Neural cell (in vitro differentiated cells): ENCODE results near the gene COP1. TPM values are rescaled to one million over a fixed set of nuclear protein-coding genes. Genes with fewer than 3 reads are reported as not detected.

ENCODE experiments used
- H2AFZ ChIP-seq: fragments of 200-600, 300-800 bp; sonication (generic), shearing (Covaris generic); 2 replicates; pipeline ENCODE4 v1.6.0; 2014; ENCODE audit warnings: low read depth, mild to moderate bottlenecking, antibody characterized with exemption, low read length, moderate library complexity
- H3F3A ChIP-seq: fragments of 200-600 bp; shearing (Covaris generic); 2 replicates; pipeline ENCODE4 v1.6.1; 2016; ENCODE audit warnings: mild to moderate bottlenecking, moderate library complexity, mixed read lengths, antibody characterized with exemption, low read length; ENCODE audit not compliant: insufficient read depth, poor library complexity, severe bottlenecking
- H3K27ac ChIP-seq: fragments of 200-600, 300-800 bp; sonication (generic), shearing (Covaris generic); 2 replicates; pipeline ENCODE4 v1.5.1; 2014; ENCODE audit warnings: mild to moderate bottlenecking, low read length, moderate library complexity
- H3K27me3 ChIP-seq: fragments of 300-800, 200-600 bp; sonication (generic), shearing (Covaris generic); 2 replicates; pipeline ENCODE4 v1.6.0; 2014; ENCODE audit warnings: mild to moderate bottlenecking, low read depth, low read length, moderate library complexity; ENCODE audit not compliant: insufficient read depth
- H3K36me3 ChIP-seq: fragments of 300-800, 200-600 bp; sonication (generic), shearing (Covaris generic); 2 replicates; pipeline ENCODE4 v1.5.1; 2014; ENCODE audit warnings: mild to moderate bottlenecking, antibody characterized with exemption, low read length, moderate library complexity; ENCODE audit not compliant: insufficient read depth
- H3K4me2 ChIP-seq: fragments of 300-800, 200-600 bp; sonication (generic), shearing (Covaris generic); 2 replicates; pipeline ENCODE4 v1.6.0; 2014; ENCODE audit warnings: mild to moderate bottlenecking, low read length
- H3K4me3 ChIP-seq: fragments of 300-800, 200-600 bp; sonication (generic), shearing (Covaris generic); 2 replicates; pipeline ENCODE4 v1.5.1; 2014; ENCODE audit warnings: mild to moderate bottlenecking, low read length, moderate library complexity
- H3K79me2 ChIP-seq: fragments of 200-600 bp; shearing (Covaris generic); replicated peaks from 2 replicates; pipeline ENCODE4 v1.6.0; 2014; ENCODE audit warnings: mild to moderate bottlenecking, low read length, moderate library complexity; ENCODE audit not compliant: insufficient read depth
- H3K9ac ChIP-seq: fragments of 300-800, 200-600 bp; sonication (generic), shearing (Covaris generic); 2 replicates; pipeline ENCODE4 v1.6.1; 2016; ENCODE audit warnings: mild to moderate bottlenecking, low read length, mixed read lengths
- H3K9me2 ChIP-seq: fragments of 200-600 bp; shearing (Covaris generic); 2 replicates; pipeline ENCODE4 v1.6.1; 2016; ENCODE audit warnings: mild to moderate bottlenecking, low read length, mixed read lengths; ENCODE audit not compliant: insufficient read depth
- H3K9me3 ChIP-seq: fragments of 200-600, 300-800 bp; sonication (generic), shearing (Covaris generic); 2 replicates; pipeline ENCODE4 v1.6.1; 2016; ENCODE audit warnings: mild to moderate bottlenecking, mixed run types, low read length, moderate library complexity, mixed read lengths
- H4K20me1 ChIP-seq: fragments of 200-600 bp; shearing (Covaris generic); 2 replicates; pipeline ENCODE4 v1.6.1; 2016; ENCODE audit warnings: mild to moderate bottlenecking, mixed run types; ENCODE audit not compliant: insufficient read depth
- EP300 ChIP-seq: fragments of 450-650 bp; conservative IDR thresholded peaks from 2 replicates; pipeline ENCODE4 v1.6.1; 2014; ENCODE audit warnings: antibody characterized with exemption, mild to moderate bottlenecking, moderate library complexity; ENCODE audit not compliant: poor library complexity, severe bottlenecking
- EZH2 ChIP-seq: fragments of 200-600, 300-800 bp; shearing (Covaris generic), sonication (generic); IDR thresholded peaks from 2 replicates; pipeline ENCODE4 v1.6.1; 2014; ENCODE audit warnings: antibody characterized with exemption, low read length, borderline replicate concordance, mild to moderate bottlenecking; ENCODE audit not compliant: insufficient read depth, poor library complexity, severe bottlenecking
- MXI1 ChIP-seq: fragments of 450-650 bp; conservative IDR thresholded peaks from 2 replicates; pipeline ENCODE4 v1.6.1; 2014; ENCODE audit warnings: antibody characterized with exemption, mild to moderate bottlenecking; ENCODE audit not compliant: poor library complexity, severe bottlenecking
- POLR2AphosphoS5 ChIP-seq: IDR thresholded peaks from 2 replicates; pipeline ENCODE4 v1.6.1; 2012
- RAD21 ChIP-seq: fragments of 450-650 bp; conservative IDR thresholded peaks from 2 replicates; pipeline ENCODE4 v1.6.1; 2014; ENCODE audit warnings: antibody characterized with exemption, mild to moderate bottlenecking, moderate library complexity
- SMC3 ChIP-seq: fragments of 450-650 bp; conservative IDR thresholded peaks from 2 replicates; pipeline ENCODE4 v1.6.1; 2014; ENCODE audit warnings: antibody characterized with exemption, mild to moderate bottlenecking, moderate library complexity; ENCODE audit not compliant: poor library complexity
- TAF1 ChIP-seq: IDR thresholded peaks from 2 replicates; pipeline ENCODE4 v1.6.1; 2012; ENCODE audit warnings: low read depth
- polyA plus RNA-seq: library from polyadenylated mRNA; depleted of rRNA; stranded (reverse); fragments of >200 nt; gene quantifications from 2 replicates; pipeline ENCODE4 v1.2.3, GENCODE V29; 2014
- TF ChIP-seq, protein P1 (sequence below): IDR thresholded peaks from 2 replicates; pipeline ENCODE4 v1.6.1; 2012; ENCODE audit warnings: borderline replicate concordance
- TF ChIP-seq, protein P2 (sequence below): fragments of 450-650 bp; IDR thresholded peaks from 2 replicates; pipeline ENCODE4 v1.5.1; 2014; ENCODE audit warnings: antibody characterized with exemption, mild to moderate bottlenecking, moderate library complexity; ENCODE audit not compliant: poor library complexity, severe bottlenecking

Gene COP1
- polyA plus RNA-seq, 1 donor from 2014 or later = 72.3 TPM

DNA sequence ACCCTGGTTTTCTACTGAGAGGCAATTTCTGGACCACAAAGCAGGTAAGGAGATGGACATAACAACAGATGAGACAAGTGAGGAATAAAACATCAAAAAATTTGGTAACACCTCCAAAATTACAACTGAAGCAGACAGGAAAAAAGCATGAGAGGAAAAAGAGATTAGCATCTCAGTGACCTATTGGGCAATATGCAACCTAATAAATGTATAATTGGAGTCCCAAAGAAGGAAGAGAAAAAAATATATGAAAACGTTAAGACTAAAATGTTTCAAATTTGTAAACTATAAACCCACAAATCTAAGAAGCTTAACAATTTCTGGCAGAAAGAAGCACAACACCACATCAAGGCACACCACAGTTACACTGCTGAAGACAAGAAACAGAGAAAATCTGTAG, 255.5 kb downstream of the COP1 start:
- H3K9me2 ChIP-seq = no peaks in the 10 kb centered on the region
- TF ChIP-seq, protein P1, sequence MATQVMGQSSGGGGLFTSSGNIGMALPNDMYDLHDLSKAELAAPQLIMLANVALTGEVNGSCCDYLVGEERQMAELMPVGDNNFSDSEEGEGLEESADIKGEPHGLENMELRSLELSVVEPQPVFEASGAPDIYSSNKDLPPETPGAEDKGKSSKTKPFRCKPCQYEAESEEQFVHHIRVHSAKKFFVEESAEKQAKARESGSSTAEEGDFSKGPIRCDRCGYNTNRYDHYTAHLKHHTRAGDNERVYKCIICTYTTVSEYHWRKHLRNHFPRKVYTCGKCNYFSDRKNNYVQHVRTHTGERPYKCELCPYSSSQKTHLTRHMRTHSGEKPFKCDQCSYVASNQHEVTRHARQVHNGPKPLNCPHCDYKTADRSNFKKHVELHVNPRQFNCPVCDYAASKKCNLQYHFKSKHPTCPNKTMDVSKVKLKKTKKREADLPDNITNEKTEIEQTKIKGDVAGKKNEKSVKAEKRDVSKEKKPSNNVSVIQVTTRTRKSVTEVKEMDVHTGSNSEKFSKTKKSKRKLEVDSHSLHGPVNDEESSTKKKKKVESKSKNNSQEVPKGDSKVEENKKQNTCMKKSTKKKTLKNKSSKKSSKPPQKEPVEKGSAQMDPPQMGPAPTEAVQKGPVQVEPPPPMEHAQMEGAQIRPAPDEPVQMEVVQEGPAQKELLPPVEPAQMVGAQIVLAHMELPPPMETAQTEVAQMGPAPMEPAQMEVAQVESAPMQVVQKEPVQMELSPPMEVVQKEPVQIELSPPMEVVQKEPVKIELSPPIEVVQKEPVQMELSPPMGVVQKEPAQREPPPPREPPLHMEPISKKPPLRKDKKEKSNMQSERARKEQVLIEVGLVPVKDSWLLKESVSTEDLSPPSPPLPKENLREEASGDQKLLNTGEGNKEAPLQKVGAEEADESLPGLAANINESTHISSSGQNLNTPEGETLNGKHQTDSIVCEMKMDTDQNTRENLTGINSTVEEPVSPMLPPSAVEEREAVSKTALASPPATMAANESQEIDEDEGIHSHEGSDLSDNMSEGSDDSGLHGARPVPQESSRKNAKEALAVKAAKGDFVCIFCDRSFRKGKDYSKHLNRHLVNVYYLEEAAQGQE = no peak
- TF ChIP-seq SMC3 = no peak
- no peak for TF ChIP-seq TAF1
- TF ChIP-seq POLR2AphosphoS5 = no peak
- TF ChIP-seq, protein P2, sequence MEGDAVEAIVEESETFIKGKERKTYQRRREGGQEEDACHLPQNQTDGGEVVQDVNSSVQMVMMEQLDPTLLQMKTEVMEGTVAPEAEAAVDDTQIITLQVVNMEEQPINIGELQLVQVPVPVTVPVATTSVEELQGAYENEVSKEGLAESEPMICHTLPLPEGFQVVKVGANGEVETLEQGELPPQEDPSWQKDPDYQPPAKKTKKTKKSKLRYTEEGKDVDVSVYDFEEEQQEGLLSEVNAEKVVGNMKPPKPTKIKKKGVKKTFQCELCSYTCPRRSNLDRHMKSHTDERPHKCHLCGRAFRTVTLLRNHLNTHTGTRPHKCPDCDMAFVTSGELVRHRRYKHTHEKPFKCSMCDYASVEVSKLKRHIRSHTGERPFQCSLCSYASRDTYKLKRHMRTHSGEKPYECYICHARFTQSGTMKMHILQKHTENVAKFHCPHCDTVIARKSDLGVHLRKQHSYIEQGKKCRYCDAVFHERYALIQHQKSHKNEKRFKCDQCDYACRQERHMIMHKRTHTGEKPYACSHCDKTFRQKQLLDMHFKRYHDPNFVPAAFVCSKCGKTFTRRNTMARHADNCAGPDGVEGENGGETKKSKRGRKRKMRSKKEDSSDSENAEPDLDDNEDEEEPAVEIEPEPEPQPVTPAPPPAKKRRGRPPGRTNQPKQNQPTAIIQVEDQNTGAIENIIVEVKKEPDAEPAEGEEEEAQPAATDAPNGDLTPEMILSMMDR = no peak
- no peak for TF ChIP-seq RAD21
- no peak for TF ChIP-seq MXI1
- no peak for TF ChIP-seq EP300
- no peak for TF ChIP-seq EZH2
- no peak overlapping the region for H3K27ac ChIP-seq
- H3F3A ChIP-seq = no peaks in the 10 kb centered on the region
- H3K79me2 ChIP-seq = no peaks in the 10 kb centered on the region
- H2AFZ ChIP-seq = no peak overlapping the region
- H3K4me3 ChIP-seq = no peak overlapping the region
- H4K20me1 ChIP-seq = no peaks in the 10 kb centered on the region
- H3K9ac ChIP-seq = no peak overlapping the region
- no peaks in the 10 kb centered on the region for H3K9me3 ChIP-seq
- no peaks in the 10 kb centered on the region for H3K27me3 ChIP-seq
- peaks cover 7% of the 10 kb centered on the region for H3K36me3 ChIP-seq
- H3K4me2 ChIP-seq = no peak overlapping the region

DNA sequence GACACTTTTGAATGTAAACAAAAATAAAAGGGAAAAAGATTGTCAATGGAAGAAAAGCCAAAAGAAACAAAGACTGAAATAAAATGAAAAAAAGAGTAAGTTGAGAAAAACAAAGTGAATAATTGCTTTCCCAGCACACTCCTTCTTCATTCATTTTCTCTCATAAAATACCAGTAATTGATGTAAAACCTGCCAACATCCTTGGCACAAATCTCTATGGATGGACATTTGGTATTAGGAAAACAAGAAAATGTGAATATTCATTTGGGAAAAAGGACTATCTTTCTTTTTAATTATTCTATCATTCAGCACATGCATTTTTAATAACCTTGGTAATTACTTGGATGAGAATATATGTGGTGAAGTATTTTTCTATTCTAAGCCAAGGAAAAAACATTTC, 259.3 kb downstream of the COP1 start:
- Histone ChIP-seq H3K4me2 (no peak overlapping the region), H3K9me2 (no peaks in the 10 kb centered on the region), H3K9me3 (no peaks in the 10 kb centered on the region), H3K27ac (no peak overlapping the region), H3K27me3 (no peaks in the 10 kb centered on the region), H4K20me1 (no peaks in the 10 kb centered on the region), H3K9ac (no peak overlapping the region), H2AFZ (no peak overlapping the region), H3K4me3 (no peak overlapping the region), H3K79me2 (no peaks in the 10 kb centered on the region), H3K36me3 (peaks cover 7% of the 10 kb centered on the region), H3F3A (no peaks in the 10 kb centered on the region)
- no peak for TF ChIP-seq EP300
- TF ChIP-seq, protein P1 = no peak
- TF ChIP-seq, protein P2 = no peak
- TF ChIP-seq SMC3 = no peak
- no peak for TF ChIP-seq EZH2
- TF ChIP-seq TAF1 = no peak
- TF ChIP-seq RAD21 = no peak
- TF ChIP-seq POLR2AphosphoS5 = no peak
- no peak for TF ChIP-seq MXI1
